Subcutaneous adipose tissue (tissue), 4 donors: ENCODE results near the gene GPHN. TPM values are rescaled to one million over a fixed set of nuclear protein-coding genes. Genes with fewer than 3 reads are reported as not detected.

ENCODE experiments used
- CTCF ChIP-seq: fragments of 450-650 bp; IDR thresholded peaks from one replicate; pipeline ENCODE4 v1.5.1; 2016; ENCODE audit warnings: low read depth, mild to moderate bottlenecking, control low read depth, antibody characterized with exemption, moderate library complexity
- total RNA-seq, 4 donors: library from RNA; depleted of rRNA; stranded (reverse); fragments of >200 nt; gene quantifications; one replicate each; pipeline ENCODE4 v1.1.0, GENCODE V29; 2016

The GPHN gene
- total RNA-seq, 4 donors from 2014 or later, result 18.0 to 38.2 (median 20.5) TPM

- TF ChIP-seq CTCF, result no peak
Measured at GRCh38 chr14:67228325-67228984, 720.5 kb downstream of the GPHN start.

Other genes starting within 250 kb of the GPHN start
- gene CCDC196, start 21.8 kb upstream of the GPHN start, total RNA-seq, result not detected